ENCODE data around the gene NMNAT2.

Gene NMNAT2

DNA sequence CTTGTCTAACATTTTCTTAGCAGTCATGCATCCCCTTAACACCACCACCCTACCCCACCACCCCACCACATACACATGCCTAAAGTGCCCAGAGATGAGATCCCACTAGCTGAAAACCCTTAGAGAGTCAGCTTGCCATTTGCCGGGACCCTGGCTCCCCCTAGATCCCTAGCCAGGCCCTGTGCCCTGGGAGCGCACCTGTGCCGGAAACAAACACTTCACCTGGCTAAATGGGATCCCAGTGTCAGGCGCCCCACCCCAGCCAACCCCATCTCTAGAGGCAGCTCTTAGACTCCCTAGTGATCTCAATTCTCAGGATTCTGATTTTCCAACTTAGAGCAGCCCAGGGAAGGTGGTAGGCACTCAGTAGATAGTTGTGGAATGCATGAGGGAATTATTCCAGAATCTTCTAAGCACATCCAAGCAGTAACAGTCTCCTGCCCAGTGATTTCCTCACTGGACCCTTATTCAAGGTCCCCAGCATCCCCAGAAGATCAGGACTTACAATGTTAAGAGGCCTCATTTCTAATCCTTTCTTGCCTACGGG, 126.9 kb downstream of the NMNAT2 start:
- no peak for TF ChIP-seq YY1 (IDR thresholded peaks at IDR 0.05; ENCODE audit: low read depth)
- TF ChIP-seq NFIC (IDR thresholded peaks at IDR 0.05), result no peak
- TF ChIP-seq, protein P1, sequence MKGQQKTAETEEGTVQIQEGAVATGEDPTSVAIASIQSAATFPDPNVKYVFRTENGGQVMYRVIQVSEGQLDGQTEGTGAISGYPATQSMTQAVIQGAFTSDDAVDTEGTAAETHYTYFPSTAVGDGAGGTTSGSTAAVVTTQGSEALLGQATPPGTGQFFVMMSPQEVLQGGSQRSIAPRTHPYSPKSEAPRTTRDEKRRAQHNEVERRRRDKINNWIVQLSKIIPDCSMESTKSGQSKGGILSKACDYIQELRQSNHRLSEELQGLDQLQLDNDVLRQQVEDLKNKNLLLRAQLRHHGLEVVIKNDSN (IDR thresholded peaks at IDR 0.05), result no peak
- TF ChIP-seq TCF12 (IDR thresholded peaks at IDR 0.05; ENCODE audit: low read depth), result no peak
- TF ChIP-seq TAF1 (IDR thresholded peaks at IDR 0.05; ENCODE audit: low read depth), result no peak
- no peak for TF ChIP-seq CREB1 (IDR thresholded peaks at IDR 0.05; ENCODE audit: low read depth)
- TF ChIP-seq CEBPB (IDR thresholded peaks at IDR 0.05), result no peak
- TF ChIP-seq RAD21 (IDR thresholded peaks at IDR 0.05; ENCODE audit: low read depth), result no peak
- no peak for TF ChIP-seq FOXM1 (IDR thresholded peaks at IDR 0.05; ENCODE audit: borderline replicate concordance, low read depth)
- TF ChIP-seq EGR1 (IDR thresholded peaks at IDR 0.05), result no peak
- TF ChIP-seq EP300 (IDR thresholded peaks at IDR 0.05; ENCODE audit: borderline replicate concordance), result no peak
- TF ChIP-seq, protein P2, sequence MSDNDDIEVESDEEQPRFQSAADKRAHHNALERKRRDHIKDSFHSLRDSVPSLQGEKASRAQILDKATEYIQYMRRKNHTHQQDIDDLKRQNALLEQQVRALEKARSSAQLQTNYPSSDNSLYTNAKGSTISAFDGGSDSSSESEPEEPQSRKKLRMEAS (IDR thresholded peaks at IDR 0.05), result no peak
- no peak for TF ChIP-seq ZBTB7A (IDR thresholded peaks at IDR 0.05; ENCODE audit: low read depth)
- no peak for TF ChIP-seq TEAD4 (IDR thresholded peaks at IDR 0.05)
- TF ChIP-seq, protein P3, sequence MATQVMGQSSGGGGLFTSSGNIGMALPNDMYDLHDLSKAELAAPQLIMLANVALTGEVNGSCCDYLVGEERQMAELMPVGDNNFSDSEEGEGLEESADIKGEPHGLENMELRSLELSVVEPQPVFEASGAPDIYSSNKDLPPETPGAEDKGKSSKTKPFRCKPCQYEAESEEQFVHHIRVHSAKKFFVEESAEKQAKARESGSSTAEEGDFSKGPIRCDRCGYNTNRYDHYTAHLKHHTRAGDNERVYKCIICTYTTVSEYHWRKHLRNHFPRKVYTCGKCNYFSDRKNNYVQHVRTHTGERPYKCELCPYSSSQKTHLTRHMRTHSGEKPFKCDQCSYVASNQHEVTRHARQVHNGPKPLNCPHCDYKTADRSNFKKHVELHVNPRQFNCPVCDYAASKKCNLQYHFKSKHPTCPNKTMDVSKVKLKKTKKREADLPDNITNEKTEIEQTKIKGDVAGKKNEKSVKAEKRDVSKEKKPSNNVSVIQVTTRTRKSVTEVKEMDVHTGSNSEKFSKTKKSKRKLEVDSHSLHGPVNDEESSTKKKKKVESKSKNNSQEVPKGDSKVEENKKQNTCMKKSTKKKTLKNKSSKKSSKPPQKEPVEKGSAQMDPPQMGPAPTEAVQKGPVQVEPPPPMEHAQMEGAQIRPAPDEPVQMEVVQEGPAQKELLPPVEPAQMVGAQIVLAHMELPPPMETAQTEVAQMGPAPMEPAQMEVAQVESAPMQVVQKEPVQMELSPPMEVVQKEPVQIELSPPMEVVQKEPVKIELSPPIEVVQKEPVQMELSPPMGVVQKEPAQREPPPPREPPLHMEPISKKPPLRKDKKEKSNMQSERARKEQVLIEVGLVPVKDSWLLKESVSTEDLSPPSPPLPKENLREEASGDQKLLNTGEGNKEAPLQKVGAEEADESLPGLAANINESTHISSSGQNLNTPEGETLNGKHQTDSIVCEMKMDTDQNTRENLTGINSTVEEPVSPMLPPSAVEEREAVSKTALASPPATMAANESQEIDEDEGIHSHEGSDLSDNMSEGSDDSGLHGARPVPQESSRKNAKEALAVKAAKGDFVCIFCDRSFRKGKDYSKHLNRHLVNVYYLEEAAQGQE (IDR thresholded peaks at IDR 0.05; ENCODE audit: low read depth), result no peak

DNA sequence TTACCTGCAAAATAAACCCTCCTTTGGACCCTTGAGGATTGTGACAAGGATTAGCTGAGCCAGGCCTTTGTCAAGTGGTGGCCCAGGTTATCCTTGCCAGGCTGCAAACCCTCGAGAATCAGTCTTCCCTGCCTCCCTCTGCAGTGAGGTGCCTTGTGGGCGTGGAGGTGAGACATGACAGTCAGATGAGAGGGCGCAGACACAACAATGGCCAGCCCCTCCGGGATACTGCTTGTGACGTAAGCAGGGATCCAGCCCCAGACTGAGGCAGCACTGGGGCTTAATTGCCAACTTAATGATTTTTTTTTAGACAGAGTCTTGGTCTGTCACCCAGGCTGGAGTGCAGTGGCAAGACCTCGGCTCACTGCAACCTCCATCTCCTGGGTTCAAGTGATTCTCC, 127.6 kb downstream of the NMNAT2 start:
- TF ChIP-seq EP300 (IDR thresholded peaks at IDR 0.05; ENCODE audit: borderline replicate concordance) (no peak), RAD21 (IDR thresholded peaks at IDR 0.05; ENCODE audit: low read depth) (no peak), TAF1 (IDR thresholded peaks at IDR 0.05; ENCODE audit: low read depth) (no peak), FOXM1 (IDR thresholded peaks at IDR 0.05; ENCODE audit: borderline replicate concordance, low read depth) (no peak)
- TF ChIP-seq, protein P1 (IDR thresholded peaks at IDR 0.05), result no peak
- TF ChIP-seq, protein P3 (IDR thresholded peaks at IDR 0.05; ENCODE audit: low read depth), result no peak

DNA sequence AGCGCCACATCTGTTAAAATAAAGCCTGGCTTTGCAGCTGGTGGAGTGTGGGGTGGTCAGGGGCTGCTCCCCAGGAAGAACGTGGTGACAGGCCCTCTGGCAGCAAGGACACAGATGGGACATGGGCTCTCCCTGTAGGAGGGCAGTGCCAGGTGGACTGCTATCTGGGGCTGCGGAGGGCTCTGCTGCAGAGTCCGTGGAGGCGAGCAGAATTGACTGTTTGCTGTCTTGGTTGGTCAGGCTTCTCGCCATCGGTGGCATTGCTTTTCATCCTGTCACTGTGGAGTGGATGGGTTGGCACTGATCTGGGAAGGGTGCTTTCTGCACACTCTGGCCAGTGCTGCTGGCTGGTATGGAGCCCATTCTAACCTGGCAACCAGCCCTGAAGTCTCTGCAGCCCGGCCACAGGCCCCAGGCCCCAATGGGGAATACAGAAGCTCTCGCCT, 129.1 kb downstream of the NMNAT2 start:
- TF ChIP-seq TEAD4 (IDR thresholded peaks at IDR 0.05) (no peak), EGR1 (IDR thresholded peaks at IDR 0.05) (no peak), FOXM1 (IDR thresholded peaks at IDR 0.05; ENCODE audit: borderline replicate concordance, low read depth) (no peak), EP300 (IDR thresholded peaks at IDR 0.05; ENCODE audit: borderline replicate concordance) (no peak)
- TF ChIP-seq, protein P3 (IDR thresholded peaks at IDR 0.05; ENCODE audit: low read depth), result no peak
- TF ChIP-seq, protein P2 (IDR thresholded peaks at IDR 0.05), result no peak

DNA sequence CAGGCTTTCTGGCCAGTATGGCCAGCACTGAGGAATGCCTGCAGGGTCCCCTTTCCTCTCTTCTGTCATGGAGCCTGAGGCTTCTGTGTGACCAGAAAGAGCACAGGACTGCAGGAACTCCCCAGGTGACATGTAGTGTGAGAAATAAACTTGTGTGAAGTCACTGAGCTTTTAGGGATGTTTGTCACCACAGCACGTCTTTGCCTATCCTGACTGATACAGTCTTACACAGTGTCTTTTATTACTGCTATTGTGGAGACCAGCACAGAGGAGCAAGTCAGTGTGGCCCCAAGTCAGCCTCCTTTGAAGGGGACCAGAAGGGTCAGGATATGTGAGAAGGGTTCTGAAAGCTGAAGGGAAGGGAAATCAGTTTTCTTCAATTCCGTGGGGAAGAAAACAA, 129.6 kb downstream of the NMNAT2 start:
- TF ChIP-seq NFIC (IDR thresholded peaks at IDR 0.05) (no peak), EP300 (IDR thresholded peaks at IDR 0.05; ENCODE audit: borderline replicate concordance) (no peak), TCF12 (IDR thresholded peaks at IDR 0.05; ENCODE audit: low read depth) (no peak), EGR1 (IDR thresholded peaks at IDR 0.05) (no peak), ZBTB7A (IDR thresholded peaks at IDR 0.05; ENCODE audit: low read depth) (no peak), RAD21 (IDR thresholded peaks at IDR 0.05; ENCODE audit: low read depth) (no peak), FOXM1 (IDR thresholded peaks at IDR 0.05; ENCODE audit: borderline replicate concordance, low read depth) (no peak), TAF1 (IDR thresholded peaks at IDR 0.05; ENCODE audit: low read depth) (no peak), CREB1 (IDR thresholded peaks at IDR 0.05; ENCODE audit: low read depth) (no peak), CEBPB (IDR thresholded peaks at IDR 0.05) (no peak), YY1 (IDR thresholded peaks at IDR 0.05; ENCODE audit: low read depth) (no peak)
- TF ChIP-seq, protein P1 (IDR thresholded peaks at IDR 0.05), result no peak
- TF ChIP-seq, protein P3 (IDR thresholded peaks at IDR 0.05; ENCODE audit: low read depth), result no peak
- TF ChIP-seq, protein P2 (IDR thresholded peaks at IDR 0.05), result no peak

Measured in Ishikawa (cell line).